ENCODE results near the gene DDX10. TPM values are rescaled to one million over a fixed set of nuclear protein-coding genes. Genes with fewer than 3 reads are reported as not detected.

Gene DDX10
- total and polyA plus RNA-seq, 4 donors: 8.0 to 11.8 (median 9.0) TPM

GRCh38 chr11:108715239-108715638, 50.4 kb downstream of the DDX10 start:
- Histone ChIP-seq H3K36me3 (ENCODE audit: control insufficient read depth in 4 of 4, insufficient read depth in 3 of 4, low read depth in 1 of 4, low read length in 3 of 4) (peaks cover 0 to 6% (median under 1%) of the 10 kb centered on the region in 4 donors), H3K9ac (ENCODE audit: low read depth in 1 of 2, low read length in 2 of 2) (no peak overlapping the region), H3K9me3 (ENCODE audit: control insufficient read depth in 4 of 4, low read length in 3 of 4) (no peaks in the 10 kb centered on the region), H3K4me3 (ENCODE audit: low read depth in 1 of 3, low read length in 3 of 3) (no peak overlapping the region), H3K4me1 (ENCODE audit: control insufficient read depth in 4 of 4, insufficient read depth in 4 of 4, low read length in 3 of 4) (no peaks in the 10 kb centered on the region), H3K27ac (ENCODE audit: low read depth in 1 of 2, low read length in 2 of 2) (no peak overlapping the region), H3K27me3 (ENCODE audit: control insufficient read depth in 4 of 4, insufficient read depth in 4 of 4, low read length in 3 of 4) (no peaks in the 10 kb centered on the region)
- TF ChIP-seq SP1 (IDR thresholded peaks at IDR 0.05): no peak
- no peak for TF ChIP-seq HNF4G (IDR thresholded peaks at IDR 0.05)
- TF ChIP-seq, protein P1, sequence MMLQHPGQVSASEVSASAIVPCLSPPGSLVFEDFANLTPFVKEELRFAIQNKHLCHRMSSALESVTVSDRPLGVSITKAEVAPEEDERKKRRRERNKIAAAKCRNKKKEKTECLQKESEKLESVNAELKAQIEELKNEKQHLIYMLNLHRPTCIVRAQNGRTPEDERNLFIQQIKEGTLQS (IDR thresholded peaks at IDR 0.05): no peak
- no peak for TF ChIP-seq NR2F2 (IDR thresholded peaks at IDR 0.05)
- no peak for TF ChIP-seq CTCF (IDR thresholded peaks at IDR 0.05; ENCODE audit: low read depth, low read length, missing input control)
- TF ChIP-seq RXRA (IDR thresholded peaks at IDR 0.05): no peak
- no peak for TF ChIP-seq YY1 (IDR thresholded peaks at IDR 0.05)
- no peak for TF ChIP-seq JUND (IDR thresholded peaks at IDR 0.05)
- no peak for TF ChIP-seq RAD21 (IDR thresholded peaks at IDR 0.05)
- no peak for TF ChIP-seq HNF4A (conservative IDR thresholded peaks at IDR 0.05)
- TF ChIP-seq TAF1 (conservative IDR thresholded peaks at IDR 0.05): no peak
- no peak for TF ChIP-seq FOXA2 (IDR thresholded peaks at IDR 0.05)
- TF ChIP-seq MAX (IDR thresholded peaks at IDR 0.05): no peak
- TF ChIP-seq FOXA1 (IDR thresholded peaks at IDR 0.05): no peak
- no peak for TF ChIP-seq GABPA (IDR thresholded peaks at IDR 0.05 in 1 of 2, conservative IDR thresholded peaks at IDR 0.05 in 1 of 2)
- no peak for TF ChIP-seq EGR1 (IDR thresholded peaks at IDR 0.05; ENCODE audit: low read depth in 2 of 2)
- no peak for TF ChIP-seq REST (IDR thresholded peaks at IDR 0.05)
- DNase-seq (ENCODE audit: low spot score): no peak
- 95% methylated on average over 2 of the region's 2 CpGs for WGBS

DNA sequence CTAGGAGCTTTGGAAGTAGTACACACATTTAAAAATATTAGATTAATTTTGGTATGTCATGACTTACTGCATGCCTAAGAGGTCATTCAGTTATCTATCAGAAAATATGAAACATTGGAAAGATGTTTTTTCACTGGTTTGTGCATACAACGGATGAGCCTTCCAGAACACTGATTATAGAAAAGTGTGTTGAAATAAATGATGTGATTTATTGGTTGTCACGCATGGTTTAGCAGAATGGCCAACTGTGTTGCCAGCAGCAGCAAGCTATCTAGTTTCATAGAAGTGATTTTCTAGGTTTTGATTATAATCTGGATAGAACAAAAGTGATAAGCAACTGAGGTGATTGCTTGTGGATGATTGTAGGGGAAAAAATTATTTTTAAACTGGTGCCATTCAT, 53.6 kb downstream of the DDX10 start:
- Histone ChIP-seq H3K9ac (ENCODE audit: low read depth in 1 of 2, low read length in 2 of 2) (no peak overlapping the region), H3K9me3 (ENCODE audit: control insufficient read depth in 4 of 4, low read length in 3 of 4) (no peaks in the 10 kb centered on the region), H3K36me3 (ENCODE audit: control insufficient read depth in 4 of 4, insufficient read depth in 3 of 4, low read depth in 1 of 4, low read length in 3 of 4) (peaks cover 0 to 11% (median 7%) of the 10 kb centered on the region in 4 donors), H3K27me3 (ENCODE audit: control insufficient read depth in 4 of 4, insufficient read depth in 4 of 4, low read length in 3 of 4) (no peaks in the 10 kb centered on the region), H3K27ac (ENCODE audit: low read depth in 1 of 2, low read length in 2 of 2) (no peak overlapping the region), H3K4me3 (ENCODE audit: low read depth in 1 of 3, low read length in 3 of 3) (no peak overlapping the region), H3K4me1 (ENCODE audit: control insufficient read depth in 4 of 4, insufficient read depth in 4 of 4, low read length in 3 of 4) (no peaks in the 10 kb centered on the region)
- 90% methylated on average over 2 of the region's 2 CpGs for WGBS
- DNase-seq (ENCODE audit: low spot score): no peak
- TF ChIP-seq JUND (IDR thresholded peaks at IDR 0.05): no peak
- no peak for TF ChIP-seq FOXA1 (IDR thresholded peaks at IDR 0.05)
- TF ChIP-seq HNF4A (conservative IDR thresholded peaks at IDR 0.05): no peak
- TF ChIP-seq REST (IDR thresholded peaks at IDR 0.05): no peak
- TF ChIP-seq RAD21 (IDR thresholded peaks at IDR 0.05): no peak
- TF ChIP-seq, protein P1 (IDR thresholded peaks at IDR 0.05): no peak
- TF ChIP-seq, protein P2, sequence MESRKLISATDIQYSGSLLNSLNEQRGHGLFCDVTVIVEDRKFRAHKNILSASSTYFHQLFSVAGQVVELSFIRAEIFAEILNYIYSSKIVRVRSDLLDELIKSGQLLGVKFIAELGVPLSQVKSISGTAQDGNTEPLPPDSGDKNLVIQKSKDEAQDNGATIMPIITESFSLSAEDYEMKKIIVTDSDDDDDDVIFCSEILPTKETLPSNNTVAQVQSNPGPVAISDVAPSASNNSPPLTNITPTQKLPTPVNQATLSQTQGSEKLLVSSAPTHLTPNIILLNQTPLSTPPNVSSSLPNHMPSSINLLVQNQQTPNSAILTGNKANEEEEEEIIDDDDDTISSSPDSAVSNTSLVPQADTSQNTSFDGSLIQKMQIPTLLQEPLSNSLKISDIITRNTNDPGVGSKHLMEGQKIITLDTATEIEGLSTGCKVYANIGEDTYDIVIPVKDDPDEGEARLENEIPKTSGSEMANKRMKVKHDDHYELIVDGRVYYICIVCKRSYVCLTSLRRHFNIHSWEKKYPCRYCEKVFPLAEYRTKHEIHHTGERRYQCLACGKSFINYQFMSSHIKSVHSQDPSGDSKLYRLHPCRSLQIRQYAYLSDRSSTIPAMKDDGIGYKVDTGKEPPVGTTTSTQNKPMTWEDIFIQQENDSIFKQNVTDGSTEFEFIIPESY (IDR thresholded peaks at IDR 0.05): no peak
- no peak for TF ChIP-seq RXRA (IDR thresholded peaks at IDR 0.05)
- TF ChIP-seq EGR1 (IDR thresholded peaks at IDR 0.05; ENCODE audit: low read depth in 2 of 2): no peak
- no peak for TF ChIP-seq FOXA2 (IDR thresholded peaks at IDR 0.05)
- no peak for TF ChIP-seq HNF4G (IDR thresholded peaks at IDR 0.05)
- TF ChIP-seq GABPA (IDR thresholded peaks at IDR 0.05 in 1 of 2, conservative IDR thresholded peaks at IDR 0.05 in 1 of 2): no peak
- TF ChIP-seq MAX (IDR thresholded peaks at IDR 0.05): no peak
